Measurements from ENCODE around the gene ELOA.
"Not testable (repeated sequence)": the region's sequence is repeated elsewhere in the genome, so short reads cannot be mapped to it uniquely, and the experiment has no call there.

ELOA gene

GRCh38 chr1:23800400-23801337 lies 57.4 kb downstream of the ELOA start, which contains the start of gene GALE:
GALE (minus strand) TSS chr1:23800754; CDS start chr1:23799007, 1,747 bp downstream.
- DNase-seq (ENCODE audit: low read depth in 2 of 2) = peak; percentile 96 to 99

GRCh38 chr1:23801338-23801748 lies 58.1 kb downstream of the ELOA start:
- DNase-seq (ENCODE audit: low read depth in 2 of 2) = no peak

- no peak for DNase-seq (ENCODE audit: low read depth in 2 of 2)
Measured at GRCh38 chr1:23801876-23802275, 58.6 kb downstream of the ELOA start.

- DNase-seq (ENCODE audit: low read depth in 2 of 2) = not testable (repeated sequence)
Measured at GRCh38 chr1:23802809-23803342, 59.6 kb downstream of the ELOA start.

GRCh38 chr1:23803674-23804073 lies 60.4 kb downstream of the ELOA start:
- no peak for DNase-seq (ENCODE audit: low read depth in 2 of 2)

- DNase-seq (ENCODE audit: low read depth in 2 of 2) = no peak
Measured at GRCh38 chr1:23804183-23804835, 61.0 kb downstream of the ELOA start.

- DNase-seq (ENCODE audit: low read depth in 2 of 2) = no peak
Measured at GRCh38 chr1:23805025-23805424, 61.8 kb downstream of the ELOA start.

- no peak for DNase-seq (ENCODE audit: low read depth in 2 of 2)
Measured at GRCh38 chr1:23806280-23806679, 63.0 kb downstream of the ELOA start.

GRCh38 chr1:23807453-23807852 lies 64.2 kb downstream of the ELOA start:
- no peak for DNase-seq (ENCODE audit: low read depth in 2 of 2)

GRCh38 chr1:23809751-23810171 lies 66.5 kb downstream of the ELOA start:
- peak; percentile 75 to 78 for DNase-seq (ENCODE audit: low read depth in 2 of 2)

GRCh38 chr1:23810818-23811540 lies 67.7 kb downstream of the ELOA start:
- peak in 1 of 2 donors; percentile 55 for DNase-seq (ENCODE audit: low read depth in 2 of 2)

Measured in stimulated activated CD4-positive, alpha-beta T cell treated with anti-CD3 and anti-CD28 coated beads, Interleukin-4, amount 100 ng/mL, for 48 hours (primary cell).